ENCODE results near the gene MPP3. TPM values are rescaled to one million over a fixed set of nuclear protein-coding genes. Genes with fewer than 3 reads are reported as not detected.

Gene MPP3
- total RNA-seq, 1 experiment from 2014 or later, result 6.9 TPM

DNA sequence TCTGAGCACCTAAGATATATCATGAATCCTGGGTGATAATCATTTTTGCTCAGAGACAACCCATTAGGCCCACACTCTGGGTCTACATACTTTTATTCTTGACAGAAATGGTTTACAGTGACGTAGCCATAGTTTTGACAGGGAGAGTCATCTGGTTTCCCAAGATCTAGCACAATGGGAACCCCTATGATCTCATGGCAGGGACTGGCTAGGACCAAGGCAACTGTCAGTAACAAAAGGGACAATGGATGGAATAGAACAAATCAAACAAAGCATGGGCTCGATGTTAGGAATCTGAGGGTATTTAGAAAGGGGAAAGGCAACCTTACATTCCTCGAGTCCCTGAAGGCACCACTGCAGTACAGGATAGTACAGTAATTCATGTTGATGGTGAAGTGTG lies 32.2 kb downstream of the MPP3 start:
- TF ChIP-seq, protein P1, sequence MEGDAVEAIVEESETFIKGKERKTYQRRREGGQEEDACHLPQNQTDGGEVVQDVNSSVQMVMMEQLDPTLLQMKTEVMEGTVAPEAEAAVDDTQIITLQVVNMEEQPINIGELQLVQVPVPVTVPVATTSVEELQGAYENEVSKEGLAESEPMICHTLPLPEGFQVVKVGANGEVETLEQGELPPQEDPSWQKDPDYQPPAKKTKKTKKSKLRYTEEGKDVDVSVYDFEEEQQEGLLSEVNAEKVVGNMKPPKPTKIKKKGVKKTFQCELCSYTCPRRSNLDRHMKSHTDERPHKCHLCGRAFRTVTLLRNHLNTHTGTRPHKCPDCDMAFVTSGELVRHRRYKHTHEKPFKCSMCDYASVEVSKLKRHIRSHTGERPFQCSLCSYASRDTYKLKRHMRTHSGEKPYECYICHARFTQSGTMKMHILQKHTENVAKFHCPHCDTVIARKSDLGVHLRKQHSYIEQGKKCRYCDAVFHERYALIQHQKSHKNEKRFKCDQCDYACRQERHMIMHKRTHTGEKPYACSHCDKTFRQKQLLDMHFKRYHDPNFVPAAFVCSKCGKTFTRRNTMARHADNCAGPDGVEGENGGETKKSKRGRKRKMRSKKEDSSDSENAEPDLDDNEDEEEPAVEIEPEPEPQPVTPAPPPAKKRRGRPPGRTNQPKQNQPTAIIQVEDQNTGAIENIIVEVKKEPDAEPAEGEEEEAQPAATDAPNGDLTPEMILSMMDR (conservative IDR thresholded peaks at IDR 0.05), result no peak
- no peak overlapping the region for H3K9ac ChIP-seq (ENCODE audit: extremely low read depth, insufficient read length, low read length)
- H3K79me1 ChIP-seq (ENCODE audit: insufficient read depth, low read depth, low read length, poor library complexity, severe bottlenecking), result no peaks in the 10 kb centered on the region
- Mint-ChIP-seq H3K27me3 (ENCODE audit: low read depth) (peaks cover 18% of the 10 kb centered on the region), H3K4me1 (peaks cover 33% of the 10 kb centered on the region in 2 experiments), H3K36me3 (ENCODE audit: insufficient read depth in 1 of 3, low read depth in 3 of 3) (peaks cover 2 to 4% (median 2%) of the 10 kb centered on the region in 3 experiments; a peak in 4 of 7 replicates), H3K27ac (no peak overlapping the region), H3K4me3 (no peak overlapping the region), H3K9me3 (peaks cover 20 to 29% of the 10 kb centered on the region in 2 experiments; a peak in 4 of 5 replicates)
- WGBS (ENCODE audit: extremely low coverage, insufficient read length, low lambda C conversion rate), result no CpG with 5 or more reads among the region's 3 CpGs
- no peak overlapping the region for H2BK20ac ChIP-seq (ENCODE audit: low read depth, low read length, poor library complexity, severe bottlenecking)
- H3K4ac ChIP-seq (ENCODE audit: low read depth, low read length), result no peak overlapping the region
- no peak overlapping the region for H4K91ac ChIP-seq (ENCODE audit: insufficient read length, low read depth, low read length)
- H4K8ac ChIP-seq (replicated peaks; ENCODE audit: insufficient read length, low read depth, low read length), result no peak overlapping the region
- no peaks in the 10 kb centered on the region for H3K79me2 ChIP-seq (ENCODE audit: insufficient read depth, low read length)
- H3K27ac ChIP-seq (ENCODE audit: insufficient read length, low read depth, low read length), result no peak overlapping the region
- H3K27me3 ChIP-seq (ENCODE audit: insufficient read depth, low read length), result no peaks in the 10 kb centered on the region
- no peak overlapping the region for H4K5ac ChIP-seq (ENCODE audit: insufficient read length, low read depth, low read length)
- H2BK5ac ChIP-seq (ENCODE audit: insufficient read length, low read length), result no peak overlapping the region
- H2AK5ac ChIP-seq (ENCODE audit: insufficient read length, low read length), result no peak overlapping the region
- peaks cover 13% of the 10 kb centered on the region; the same call in 1 of the 2 replicates for H3K4me1 ChIP-seq (ENCODE audit: insufficient read depth, low read length)
- no peak for DNase-seq
- H2AFZ ChIP-seq (ENCODE audit: low read length), result no peak overlapping the region
- H2BK15ac ChIP-seq (ENCODE audit: low read depth, low read length), result no peak overlapping the region
- no peak overlapping the region for H3K14ac ChIP-seq (ENCODE audit: insufficient read depth, low read length)
- H2BK120ac ChIP-seq (ENCODE audit: low read depth, low read length, poor library complexity, severe bottlenecking), result no peak overlapping the region
- H3K9me3 ChIP-seq (ENCODE audit: control insufficient read depth, low read depth, low read length), result no peaks in the 10 kb centered on the region
- H3K56ac ChIP-seq (ENCODE audit: insufficient read length, low read depth, low read length), result no peak overlapping the region
- H4K20me1 ChIP-seq (ENCODE audit: control insufficient read depth, insufficient read depth, insufficient read length), result no peaks in the 10 kb centered on the region
- H3K23me2 ChIP-seq (ENCODE audit: insufficient read length, low read depth, low read length, poor library complexity, severe bottlenecking), result no peaks in the 10 kb centered on the region
- no peak overlapping the region for H3K18ac ChIP-seq (ENCODE audit: insufficient read length, low read depth, low read length)
- no peak overlapping the region for H3K23ac ChIP-seq (ENCODE audit: insufficient read length, low read depth, low read length)
- no peak overlapping the region for H3T11ph ChIP-seq (ENCODE audit: low read length)
- no peak overlapping the region for H2BK12ac ChIP-seq (ENCODE audit: insufficient read length, low read depth, low read length)
- H3K4me2 ChIP-seq (ENCODE audit: insufficient read depth, insufficient read length, low read length), result no peak overlapping the region

Data from H9 (cell line).